ENCODE measurements around the gene TNFAIP8.

- TF ChIP-seq, protein P1, sequence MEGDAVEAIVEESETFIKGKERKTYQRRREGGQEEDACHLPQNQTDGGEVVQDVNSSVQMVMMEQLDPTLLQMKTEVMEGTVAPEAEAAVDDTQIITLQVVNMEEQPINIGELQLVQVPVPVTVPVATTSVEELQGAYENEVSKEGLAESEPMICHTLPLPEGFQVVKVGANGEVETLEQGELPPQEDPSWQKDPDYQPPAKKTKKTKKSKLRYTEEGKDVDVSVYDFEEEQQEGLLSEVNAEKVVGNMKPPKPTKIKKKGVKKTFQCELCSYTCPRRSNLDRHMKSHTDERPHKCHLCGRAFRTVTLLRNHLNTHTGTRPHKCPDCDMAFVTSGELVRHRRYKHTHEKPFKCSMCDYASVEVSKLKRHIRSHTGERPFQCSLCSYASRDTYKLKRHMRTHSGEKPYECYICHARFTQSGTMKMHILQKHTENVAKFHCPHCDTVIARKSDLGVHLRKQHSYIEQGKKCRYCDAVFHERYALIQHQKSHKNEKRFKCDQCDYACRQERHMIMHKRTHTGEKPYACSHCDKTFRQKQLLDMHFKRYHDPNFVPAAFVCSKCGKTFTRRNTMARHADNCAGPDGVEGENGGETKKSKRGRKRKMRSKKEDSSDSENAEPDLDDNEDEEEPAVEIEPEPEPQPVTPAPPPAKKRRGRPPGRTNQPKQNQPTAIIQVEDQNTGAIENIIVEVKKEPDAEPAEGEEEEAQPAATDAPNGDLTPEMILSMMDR (IDR thresholded peaks at IDR 0.05) = no peak
- TF ChIP-seq EP300 (IDR thresholded peaks at IDR 0.05) (no peak), POLR2A (IDR thresholded peaks at IDR 0.05; ENCODE audit: low read depth) (no peak)
Observed at GRCh38 chr5:119343052-119343451, 12.8 kb upstream of the TNFAIP8 start.

Measured in esophagus muscularis mucosa (tissue), 4 donors.